Cardiac muscle cell (in vitro differentiated cells and primary cell): ENCODE results near the gene FNDC11. TPM values are rescaled to one million over a fixed set of nuclear protein-coding genes. Genes with fewer than 3 reads are reported as not detected.

Experiments
- DNase-seq, 2 donors: peaks; one replicate each; pipeline versions ENCODE4 v3.0.0 to v3.0.0-alpha.2; 2010 to 2017; ENCODE audit warnings: low read depth in 1 of 2, low spot score in 1 of 2
- H3K27ac ChIP-seq: fragments of 200-600 bp; sonication (generic); 2 replicates; pipeline ENCODE4 v1.5.1; 2016
- H3K27me3 ChIP-seq: fragments of 200-600 bp; sonication (generic); 2 replicates; pipeline ENCODE4 v1.6.0; 2016; ENCODE audit warnings: control low read depth
- H3K36me3 ChIP-seq: fragments of 200-600 bp; sonication (generic); 2 replicates; pipeline ENCODE4 v1.5.1; 2016; ENCODE audit warnings: control low read depth
- H3K4me1 ChIP-seq: fragments of 200-600 bp; sonication (generic); 2 replicates; pipeline ENCODE4 v1.8.1; 2017; ENCODE audit warnings: low read depth, mild to moderate bottlenecking, mixed run types
- H3K4me3 ChIP-seq: fragments of 200-600 bp; sonication (generic); 2 replicates; pipeline ENCODE4 v1.5.1; 2016; ENCODE audit warnings: mild to moderate bottlenecking
- H3K9me3 ChIP-seq: fragments of 200-600 bp; sonication (generic); 2 replicates; pipeline ENCODE4 v1.5.1; 2017; ENCODE audit warnings: low read depth, mild to moderate bottlenecking, control low read depth
- CTCF ChIP-seq: IDR thresholded peaks from 2 replicates; pipeline ENCODE4 v1.5.1; 2012; ENCODE audit warnings: low read depth, mild to moderate bottlenecking, low read length
- polyA plus RNA-seq: library from polyadenylated mRNA; unstranded; fragments of >200 nt; fragmentation: Nextera tagmentation; extraction: Ambion mirVana; gene quantifications from 2 replicates; pipeline ENCODE4 v1.2.1, GENCODE V29; 2016
- total RNA-seq: library from RNA; depleted of rRNA; stranded (reverse); fragments of >200 nt; gene quantifications from 2 replicates; pipeline ENCODE4 v1.2.3, GENCODE V29; 2016

The FNDC11 gene
- total and polyA plus RNA-seq, 2 experiments from 2014 or later, result 0.09 to 3.4 TPM

DNA sequence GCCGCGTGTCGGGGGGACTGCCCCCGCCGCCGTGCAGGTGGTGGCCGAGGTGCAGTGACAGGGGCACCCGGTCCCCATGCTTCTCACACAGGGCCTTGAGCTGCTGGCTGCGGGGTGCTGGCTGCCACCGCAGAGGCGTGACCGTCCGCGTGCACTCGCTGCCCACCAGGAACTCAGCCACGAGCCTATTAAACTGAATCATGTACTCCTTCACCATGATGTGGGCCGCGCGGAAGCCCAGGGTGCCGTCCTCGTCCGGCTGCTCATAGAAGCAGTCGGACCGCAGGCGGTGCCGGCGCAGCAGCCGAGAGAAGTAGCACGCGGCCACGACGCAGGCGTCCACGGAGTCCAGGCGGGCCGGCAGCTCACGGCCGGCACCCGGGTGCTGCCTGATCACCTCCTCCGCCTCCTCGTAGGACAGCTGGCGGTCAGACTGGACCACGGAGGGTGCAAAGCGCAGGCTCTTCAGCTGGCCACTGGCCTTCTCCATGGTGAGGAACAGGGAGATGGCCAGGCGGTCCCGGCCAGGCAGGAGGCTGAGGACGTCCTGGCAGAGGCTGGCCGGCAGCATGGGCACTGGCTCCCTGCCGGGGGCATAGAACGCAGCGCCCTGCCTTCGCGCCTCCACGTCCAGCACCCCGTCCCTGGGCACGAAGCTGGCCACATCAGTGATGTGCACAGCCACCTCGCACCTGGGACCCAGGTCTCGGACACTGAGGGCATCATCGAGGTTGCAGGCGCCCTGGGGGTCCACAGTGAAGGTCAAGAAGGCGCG lies 10.3 kb downstream of the FNDC11 start:
- H3K4me1 ChIP-seq, result no peaks in the 10 kb centered on the region
- no peak overlapping the region for H3K4me3 ChIP-seq
- no peak overlapping the region for H3K27ac ChIP-seq
- no peak for DNase-seq
- no peak for TF ChIP-seq CTCF
- H3K36me3 ChIP-seq, result no peaks in the 10 kb centered on the region
- no peaks in the 10 kb centered on the region for H3K9me3 ChIP-seq
- no peaks in the 10 kb centered on the region for H3K27me3 ChIP-seq

- no peaks in the 10 kb centered on the region for H3K27me3 ChIP-seq
- no peaks in the 10 kb centered on the region for H3K4me1 ChIP-seq
- no peak overlapping the region for H3K4me3 ChIP-seq
- no peaks in the 10 kb centered on the region for H3K9me3 ChIP-seq
- no peak overlapping the region for H3K27ac ChIP-seq
- H3K36me3 ChIP-seq, result no peaks in the 10 kb centered on the region
- DNase-seq, result no peak
- no peak for TF ChIP-seq CTCF
Observed at GRCh38 chr20:63565021-63565698, 11.2 kb downstream of the FNDC11 start.

DNA sequence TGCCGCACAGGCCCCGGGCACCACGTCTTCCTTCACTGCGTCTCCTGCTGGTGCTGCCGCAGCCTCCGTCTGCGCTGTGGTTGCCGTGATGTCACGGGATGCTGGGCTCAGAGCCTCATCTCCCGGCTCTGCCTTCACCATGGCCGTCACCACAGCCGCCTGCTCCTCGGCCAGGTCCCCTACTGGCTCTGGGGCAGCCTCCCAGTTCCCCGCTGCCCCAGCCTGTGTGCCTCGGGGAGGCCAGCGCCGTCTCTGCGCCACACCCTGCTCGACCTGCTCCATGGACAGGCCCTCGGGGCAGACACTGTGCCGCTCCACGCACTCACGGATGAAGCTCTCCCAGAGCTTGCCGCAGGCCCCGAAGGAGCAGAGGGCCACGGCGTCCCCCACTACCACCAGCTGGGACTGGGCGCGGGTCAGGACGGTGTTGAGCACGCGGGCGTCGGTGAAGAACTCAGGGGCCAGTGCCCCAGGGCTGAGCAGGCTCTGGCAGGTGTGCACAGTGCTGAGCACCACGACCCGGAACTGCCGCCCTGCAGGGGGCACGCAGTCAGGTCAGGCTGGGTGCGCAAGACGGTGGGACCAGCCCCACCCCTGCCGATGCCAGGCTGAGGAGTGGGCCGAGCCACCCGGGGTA lies 11.9 kb downstream of the FNDC11 start:
- H3K4me3 ChIP-seq, result no peak overlapping the region
- H3K27me3 ChIP-seq, result no peaks in the 10 kb centered on the region
- H3K9me3 ChIP-seq, result no peaks in the 10 kb centered on the region
- no peak for TF ChIP-seq CTCF
- no peak overlapping the region for H3K27ac ChIP-seq
- no peak for DNase-seq
- H3K36me3 ChIP-seq, result no peaks in the 10 kb centered on the region
- no peaks in the 10 kb centered on the region for H3K4me1 ChIP-seq

- Histone ChIP-seq H3K4me3 (no peak overlapping the region), H3K9me3 (no peaks in the 10 kb centered on the region), H3K27ac (no peak overlapping the region), H3K4me1 (no peaks in the 10 kb centered on the region), H3K36me3 (no peaks in the 10 kb centered on the region), H3K27me3 (no peaks in the 10 kb centered on the region)
- no peak for DNase-seq
- no peak for TF ChIP-seq CTCF
Observed at GRCh38 chr20:63566395-63567135, 12.6 kb downstream of the FNDC11 start.

- H3K36me3 ChIP-seq, result no peaks in the 10 kb centered on the region
- H3K4me3 ChIP-seq, result no peak overlapping the region
- no peaks in the 10 kb centered on the region for H3K27me3 ChIP-seq
- no peaks in the 10 kb centered on the region for H3K9me3 ChIP-seq
- TF ChIP-seq CTCF, result no peak
- DNase-seq, result no peak
- H3K4me1 ChIP-seq, result no peaks in the 10 kb centered on the region
- no peak overlapping the region for H3K27ac ChIP-seq
Observed at GRCh38 chr20:63567136-63567385, 13.1 kb downstream of the FNDC11 start.
